Heart left ventricle (tissue), 13 donors: ENCODE results near the gene PDE7B.

Experiments
- POLR2A ChIP-seq, 2 donors: fragments of 450-650 bp; IDR thresholded peaks; one replicate each; pipeline ENCODE4 v1.6.1; 2017; ENCODE audit warnings: antibody characterized with exemption in 2 of 2, mild to moderate bottlenecking in 2 of 2, moderate library complexity in 2 of 2
- TF ChIP-seq, protein P1 (sequence below), 12 donors: fragments of 200-600 bp; sonication (generic) in 4 of 12; IDR thresholded peaks; one replicate each; pipeline versions ENCODE4 v1.5.0 to v1.8.0; 2018 to 2022; ENCODE audit warnings: antibody characterized with exemption in 12 of 12, mild to moderate bottlenecking in 5 of 12
- donor health status: ischemic (EF 13 %, LVEDD 7.1; RV severe dilation, severe dysfunction).
- donor health status: DM: no; HTN: yes; CAD: no.
- donor health status: DM: no; HTN: no; CAD: no.
- donor health status: ischemic (EF 25% LVEDD 6.9; RV normal size, moderate dysfunction).
- donor health status: ischemic (EF 25% LVEDD 5.7; RV mildly dilated, moderate dysfunction).
- donor health status: ischemic (EF 35%, LVEDD 5.7; RV mildly dilated, moderate dysfunction).
- donor health status: nonischemic (EF 11% LVEDD 7.7; RV severe dilation, severe dysfunction).
- donor health status: DM: yes; HTN: yes; CAD: no.
- donor health status: PGD.
- donor health status: ischemic (EF 29% LVEDD 5.4; RV normal size, mild dysfunction).
- donor health status: nonischemic (EF 23%, LVEDD 6.1; RV moderate dilation, normal function).

DNA sequence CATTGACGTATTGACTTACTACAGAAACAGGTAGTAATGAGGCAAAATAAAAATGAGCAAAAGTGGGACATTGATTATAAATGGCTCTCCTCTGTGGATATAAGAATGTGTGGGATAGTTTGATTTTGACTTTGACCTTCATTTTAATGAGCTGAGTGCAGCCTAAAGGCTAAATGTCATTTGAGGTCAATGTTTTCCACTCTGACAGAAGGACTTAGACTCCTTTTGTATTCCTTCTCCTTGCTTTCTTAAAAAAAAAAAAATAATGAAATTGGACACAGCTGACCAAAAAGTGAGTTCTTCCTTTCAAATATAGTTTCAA is 330.0 kb downstream of the PDE7B start:
- TF ChIP-seq, protein P1, sequence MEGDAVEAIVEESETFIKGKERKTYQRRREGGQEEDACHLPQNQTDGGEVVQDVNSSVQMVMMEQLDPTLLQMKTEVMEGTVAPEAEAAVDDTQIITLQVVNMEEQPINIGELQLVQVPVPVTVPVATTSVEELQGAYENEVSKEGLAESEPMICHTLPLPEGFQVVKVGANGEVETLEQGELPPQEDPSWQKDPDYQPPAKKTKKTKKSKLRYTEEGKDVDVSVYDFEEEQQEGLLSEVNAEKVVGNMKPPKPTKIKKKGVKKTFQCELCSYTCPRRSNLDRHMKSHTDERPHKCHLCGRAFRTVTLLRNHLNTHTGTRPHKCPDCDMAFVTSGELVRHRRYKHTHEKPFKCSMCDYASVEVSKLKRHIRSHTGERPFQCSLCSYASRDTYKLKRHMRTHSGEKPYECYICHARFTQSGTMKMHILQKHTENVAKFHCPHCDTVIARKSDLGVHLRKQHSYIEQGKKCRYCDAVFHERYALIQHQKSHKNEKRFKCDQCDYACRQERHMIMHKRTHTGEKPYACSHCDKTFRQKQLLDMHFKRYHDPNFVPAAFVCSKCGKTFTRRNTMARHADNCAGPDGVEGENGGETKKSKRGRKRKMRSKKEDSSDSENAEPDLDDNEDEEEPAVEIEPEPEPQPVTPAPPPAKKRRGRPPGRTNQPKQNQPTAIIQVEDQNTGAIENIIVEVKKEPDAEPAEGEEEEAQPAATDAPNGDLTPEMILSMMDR (IDR thresholded peaks at IDR 0.05): no peak
- TF ChIP-seq POLR2A (IDR thresholded peaks at IDR 0.05): no peak
